K562 (cell line): Measurements from ENCODE around the gene ZFR2.

Experiments used
- CTCF ChIP-seq, 3 experiments: IDR thresholded peaks in 2 of 3; conservative IDR thresholded peaks in 1 of 3; 2 replicates each; pipeline ENCODE4 v1.5.1; 2011 to 2012; ENCODE audit warnings: low read length in 3 of 3, mild to moderate bottlenecking in 3 of 3, control low read depth in 2 of 3, improper control_type of control experiment in 1 of 3, inconsistent platforms in 1 of 3, low read depth in 1 of 3, mixed read lengths in 1 of 3, moderate library complexity in 1 of 3; ENCODE audit not compliant: insufficient read depth in 2 of 3
- E2F5 ChIP-seq: sonication (generic); formaldehyde crosslinking; IDR thresholded peaks from 2 replicates; pipeline ENCODE4 v1.8.0; 2022; ENCODE audit warnings: mild to moderate bottlenecking, missing genetic modification reagents
- EP300 ChIP-seq: IDR thresholded peaks from 2 replicates; pipeline ENCODE4 v1.6.1; 2012; ENCODE audit warnings: low read length, improper control_type of control experiment
- FOXJ3 ChIP-seq: sonication (generic); formaldehyde crosslinking; IDR thresholded peaks from 2 replicates; pipeline ENCODE4 v1.4.0; 2020; ENCODE audit warnings: mild to moderate bottlenecking, missing genetic modification reagents
- GTF2A2 ChIP-seq: IDR thresholded peaks from 2 replicates; pipeline ENCODE4 v1.6.1; 2016; ENCODE audit warnings: mild to moderate bottlenecking, missing genetic modification characterization, missing compliant biosample characterization
- HMBOX1 ChIP-seq: sonication (generic); IDR thresholded peaks from 2 replicates; pipeline ENCODE4 v1.6.1; 2016
- MNT ChIP-seq, 2 experiments: fragments of 450-650 bp; conservative IDR thresholded peaks; 2 replicates each; pipeline ENCODE4 v1.6.1; 2017; ENCODE audit warnings: mild to moderate bottlenecking in 2 of 2, moderate library complexity in 2 of 2
- MYC ChIP-seq, 2 experiments: fragments of 250-450 bp in 1 of 2; sonication (Bioruptor Pico) in 1 of 2; IDR thresholded peaks; 2 replicates each; pipeline versions ENCODE4 v1.5.1 to v1.6.1; 2012 to 2021; ENCODE audit warnings: low read depth in 2 of 2, borderline replicate concordance in 1 of 2, improper control_type of control experiment in 1 of 2, low read length in 1 of 2, mild to moderate bottlenecking in 1 of 2, moderate library complexity in 1 of 2
- NR2C1 ChIP-seq, 2 experiments: fragments of 450-650 bp; IDR thresholded peaks; 2 replicates each; pipeline ENCODE4 v1.6.1; 2017; ENCODE audit warnings: mild to moderate bottlenecking in 2 of 2, antibody characterized with exemption in 1 of 2, inconsistent platforms in 1 of 2, missing compliant biosample characterization in 1 of 2, missing genetic modification characterization in 1 of 2

- TF ChIP-seq CTCF (IDR thresholded peaks at IDR 0.05 in 2 of 3, conservative IDR thresholded peaks at IDR 0.05 in 1 of 3; ENCODE audit: insufficient read depth in 2 of 3, low read depth in 1 of 3, low read length in 3 of 3) (peak; percentile 81 to 82 (median 82)), FOXJ3 (CRISPR knock-in tag) (no peak), NR2C1 (IDR thresholded peaks at IDR 0.05) (no peak), NR2C1 (tag; IDR thresholded peaks at IDR 0.05) (no peak), MYC (IDR thresholded peaks at IDR 0.05; ENCODE audit: low read depth, low read length) (no peak), MYC (CRISPR knock-in tag; IDR thresholded peaks at IDR 0.05; ENCODE audit: borderline replicate concordance, low read depth) (no peak), EP300 (no peak), E2F5 (no peak), GTF2A2 (tag) (no peak), HMBOX1 (no peak), MNT (conservative IDR thresholded peaks at IDR 0.05) (no peak)
Observed at GRCh38 chr19:3852614-3853254, 16.1 kb downstream of the ZFR2 start.
